ENCODE results near the gene RBBP5.

RBBP5 gene

DNA sequence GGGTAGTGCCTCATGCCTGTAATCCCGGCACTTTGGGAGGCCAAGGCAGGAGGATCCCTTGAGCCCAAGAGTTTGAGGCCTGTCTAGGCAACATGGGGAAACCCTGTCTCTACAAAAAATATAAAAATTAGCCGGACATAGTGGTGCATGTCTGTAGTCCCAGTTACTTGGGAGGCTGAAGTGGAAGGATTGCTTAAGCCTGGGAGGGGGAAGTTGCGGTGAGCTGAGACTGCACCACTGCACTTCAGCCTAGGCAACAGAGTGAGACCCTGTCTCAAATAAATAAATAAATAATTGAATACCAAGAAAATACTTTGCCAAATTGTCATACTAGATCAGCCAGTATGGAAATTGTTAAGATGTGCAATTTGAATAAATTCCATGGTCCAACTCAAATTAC, 5.9 kb upstream of the RBBP5 start:
- no peak for ATAC-seq
- TF ChIP-seq BACH2 (CRISPR knock-in tag; IDR thresholded peaks at IDR 0.05; ENCODE audit: borderline replicate concordance): no peak
- no peak for TF ChIP-seq ESRRG (CRISPR knock-in tag; IDR thresholded peaks at IDR 0.05)
- no peak for TF ChIP-seq PPARA (CRISPR knock-in tag; IDR thresholded peaks at IDR 0.05; ENCODE audit: borderline replicate concordance)
- TF ChIP-seq TOX (CRISPR knock-in tag; IDR thresholded peaks at IDR 0.05; ENCODE audit: borderline replicate concordance): no peak
- no peak for TF ChIP-seq ZNF565 (CRISPR knock-in tag; conservative IDR thresholded peaks at IDR 0.05; ENCODE audit: low read depth)
- TF ChIP-seq, protein P1, sequence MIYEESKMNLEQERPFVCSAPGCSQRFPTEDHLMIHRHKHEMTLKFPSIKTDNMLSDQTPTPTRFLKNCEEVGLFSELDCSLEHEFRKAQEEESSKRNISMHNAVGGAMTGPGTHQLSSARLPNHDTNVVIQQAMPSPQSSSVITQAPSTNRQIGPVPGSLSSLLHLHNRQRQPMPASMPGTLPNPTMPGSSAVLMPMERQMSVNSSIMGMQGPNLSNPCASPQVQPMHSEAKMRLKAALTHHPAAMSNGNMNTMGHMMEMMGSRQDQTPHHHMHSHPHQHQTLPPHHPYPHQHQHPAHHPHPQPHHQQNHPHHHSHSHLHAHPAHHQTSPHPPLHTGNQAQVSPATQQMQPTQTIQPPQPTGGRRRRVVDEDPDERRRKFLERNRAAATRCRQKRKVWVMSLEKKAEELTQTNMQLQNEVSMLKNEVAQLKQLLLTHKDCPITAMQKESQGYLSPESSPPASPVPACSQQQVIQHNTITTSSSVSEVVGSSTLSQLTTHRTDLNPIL (CRISPR knock-in tag; IDR thresholded peaks at IDR 0.05; ENCODE audit: low read depth): no peak
- TF ChIP-seq ZNF70 (CRISPR knock-in tag; IDR thresholded peaks at IDR 0.05): no peak
- TF ChIP-seq ZNF8 (CRISPR knock-in tag; IDR thresholded peaks at IDR 0.05): no peak
- TF ChIP-seq ZFP3 (CRISPR knock-in tag; IDR thresholded peaks at IDR 0.05): no peak
- TF ChIP-seq CSDC2 (CRISPR knock-in tag; IDR thresholded peaks at IDR 0.05): no peak
- TF ChIP-seq, protein P2, sequence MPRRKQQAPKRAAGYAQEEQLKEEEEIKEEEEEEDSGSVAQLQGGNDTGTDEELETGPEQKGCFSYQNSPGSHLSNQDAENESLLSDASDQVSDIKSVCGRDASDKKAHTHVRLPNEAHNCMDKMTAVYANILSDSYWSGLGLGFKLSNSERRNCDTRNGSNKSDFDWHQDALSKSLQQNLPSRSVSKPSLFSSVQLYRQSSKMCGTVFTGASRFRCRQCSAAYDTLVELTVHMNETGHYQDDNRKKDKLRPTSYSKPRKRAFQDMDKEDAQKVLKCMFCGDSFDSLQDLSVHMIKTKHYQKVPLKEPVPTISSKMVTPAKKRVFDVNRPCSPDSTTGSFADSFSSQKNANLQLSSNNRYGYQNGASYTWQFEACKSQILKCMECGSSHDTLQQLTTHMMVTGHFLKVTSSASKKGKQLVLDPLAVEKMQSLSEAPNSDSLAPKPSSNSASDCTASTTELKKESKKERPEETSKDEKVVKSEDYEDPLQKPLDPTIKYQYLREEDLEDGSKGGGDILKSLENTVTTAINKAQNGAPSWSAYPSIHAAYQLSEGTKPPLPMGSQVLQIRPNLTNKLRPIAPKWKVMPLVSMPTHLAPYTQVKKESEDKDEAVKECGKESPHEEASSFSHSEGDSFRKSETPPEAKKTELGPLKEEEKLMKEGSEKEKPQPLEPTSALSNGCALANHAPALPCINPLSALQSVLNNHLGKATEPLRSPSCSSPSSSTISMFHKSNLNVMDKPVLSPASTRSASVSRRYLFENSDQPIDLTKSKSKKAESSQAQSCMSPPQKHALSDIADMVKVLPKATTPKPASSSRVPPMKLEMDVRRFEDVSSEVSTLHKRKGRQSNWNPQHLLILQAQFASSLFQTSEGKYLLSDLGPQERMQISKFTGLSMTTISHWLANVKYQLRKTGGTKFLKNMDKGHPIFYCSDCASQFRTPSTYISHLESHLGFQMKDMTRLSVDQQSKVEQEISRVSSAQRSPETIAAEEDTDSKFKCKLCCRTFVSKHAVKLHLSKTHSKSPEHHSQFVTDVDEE (CRISPR knock-in tag; IDR thresholded peaks at IDR 0.05): no peak

DNA sequence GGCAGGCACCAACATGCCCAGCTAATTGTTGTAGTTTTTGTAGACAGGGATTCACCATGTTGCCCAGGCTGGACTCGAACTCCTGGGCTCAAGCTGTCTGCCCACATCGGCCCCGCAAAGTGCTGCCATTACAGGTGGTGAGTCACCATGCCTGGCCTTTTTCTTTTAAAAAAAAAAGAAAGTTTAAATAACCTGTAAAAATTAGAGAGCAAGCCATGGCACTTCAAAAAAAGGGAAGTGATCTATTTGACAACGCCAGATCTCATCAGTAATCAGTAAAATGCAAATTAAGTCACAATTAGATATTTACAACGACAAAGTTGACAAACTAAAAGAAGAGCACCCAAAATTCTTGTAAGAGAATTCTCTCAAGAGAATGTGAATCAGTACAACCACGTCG, 2.9 kb upstream of the RBBP5 start:
- TF ChIP-seq, protein P3, sequence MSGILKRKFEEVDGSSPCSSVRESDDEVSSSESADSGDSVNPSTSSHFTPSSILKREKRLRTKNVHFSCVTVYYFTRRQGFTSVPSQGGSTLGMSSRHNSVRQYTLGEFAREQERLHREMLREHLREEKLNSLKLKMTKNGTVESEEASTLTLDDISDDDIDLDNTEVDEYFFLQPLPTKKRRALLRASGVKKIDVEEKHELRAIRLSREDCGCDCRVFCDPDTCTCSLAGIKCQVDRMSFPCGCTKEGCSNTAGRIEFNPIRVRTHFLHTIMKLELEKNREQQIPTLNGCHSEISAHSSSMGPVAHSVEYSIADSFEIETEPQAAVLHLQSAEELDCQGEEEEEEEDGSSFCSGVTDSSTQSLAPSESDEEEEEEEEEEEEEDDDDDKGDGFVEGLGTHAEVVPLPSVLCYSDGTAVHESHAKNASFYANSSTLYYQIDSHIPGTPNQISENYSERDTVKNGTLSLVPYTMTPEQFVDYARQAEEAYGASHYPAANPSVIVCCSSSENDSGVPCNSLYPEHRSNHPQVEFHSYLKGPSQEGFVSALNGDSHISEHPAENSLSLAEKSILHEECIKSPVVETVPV (CRISPR knock-in tag; IDR thresholded peaks at IDR 0.05): no peak
- no peak for TF ChIP-seq TCF4 (CRISPR knock-in tag; IDR thresholded peaks at IDR 0.05; ENCODE audit: borderline replicate concordance)
- TF ChIP-seq, protein P2 (CRISPR knock-in tag; IDR thresholded peaks at IDR 0.05): no peak
- no peak for TF ChIP-seq ZNF8 (CRISPR knock-in tag; IDR thresholded peaks at IDR 0.05)
- TF ChIP-seq, protein P4, sequence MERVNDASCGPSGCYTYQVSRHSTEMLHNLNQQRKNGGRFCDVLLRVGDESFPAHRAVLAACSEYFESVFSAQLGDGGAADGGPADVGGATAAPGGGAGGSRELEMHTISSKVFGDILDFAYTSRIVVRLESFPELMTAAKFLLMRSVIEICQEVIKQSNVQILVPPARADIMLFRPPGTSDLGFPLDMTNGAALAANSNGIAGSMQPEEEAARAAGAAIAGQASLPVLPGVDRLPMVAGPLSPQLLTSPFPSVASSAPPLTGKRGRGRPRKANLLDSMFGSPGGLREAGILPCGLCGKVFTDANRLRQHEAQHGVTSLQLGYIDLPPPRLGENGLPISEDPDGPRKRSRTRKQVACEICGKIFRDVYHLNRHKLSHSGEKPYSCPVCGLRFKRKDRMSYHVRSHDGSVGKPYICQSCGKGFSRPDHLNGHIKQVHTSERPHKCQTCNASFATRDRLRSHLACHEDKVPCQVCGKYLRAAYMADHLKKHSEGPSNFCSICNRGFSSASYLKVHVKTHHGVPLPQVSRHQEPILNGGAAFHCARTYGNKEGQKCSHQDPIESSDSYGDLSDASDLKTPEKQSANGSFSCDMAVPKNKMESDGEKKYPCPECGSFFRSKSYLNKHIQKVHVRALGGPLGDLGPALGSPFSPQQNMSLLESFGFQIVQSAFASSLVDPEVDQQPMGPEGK (CRISPR knock-in tag; IDR thresholded peaks at IDR 0.05; ENCODE audit: borderline replicate concordance): no peak
- no peak for TF ChIP-seq ZFP30 (CRISPR knock-in tag; IDR thresholded peaks at IDR 0.05)
- TF ChIP-seq, protein P5, sequence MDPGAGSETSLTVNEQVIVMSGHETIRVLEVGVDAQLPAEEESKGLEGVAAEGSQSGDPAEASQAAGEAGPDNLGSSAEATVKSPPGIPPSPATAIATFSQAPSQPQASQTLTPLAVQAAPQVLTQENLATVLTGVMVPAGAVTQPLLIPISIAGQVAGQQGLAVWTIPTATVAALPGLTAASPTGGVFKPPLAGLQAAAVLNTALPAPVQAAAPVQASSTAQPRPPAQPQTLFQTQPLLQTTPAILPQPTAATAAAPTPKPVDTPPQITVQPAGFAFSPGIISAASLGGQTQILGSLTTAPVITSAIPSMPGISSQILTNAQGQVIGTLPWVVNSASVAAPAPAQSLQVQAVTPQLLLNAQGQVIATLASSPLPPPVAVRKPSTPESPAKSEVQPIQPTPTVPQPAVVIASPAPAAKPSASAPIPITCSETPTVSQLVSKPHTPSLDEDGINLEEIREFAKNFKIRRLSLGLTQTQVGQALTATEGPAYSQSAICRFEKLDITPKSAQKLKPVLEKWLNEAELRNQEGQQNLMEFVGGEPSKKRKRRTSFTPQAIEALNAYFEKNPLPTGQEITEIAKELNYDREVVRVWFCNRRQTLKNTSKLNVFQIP (CRISPR knock-in tag; IDR thresholded peaks at IDR 0.05; ENCODE audit: borderline replicate concordance, low read depth): no peak
- TF ChIP-seq ISL1 (CRISPR knock-in tag; IDR thresholded peaks at IDR 0.05): no peak
- no peak for TF ChIP-seq TOX (CRISPR knock-in tag; IDR thresholded peaks at IDR 0.05; ENCODE audit: borderline replicate concordance)
- no peak for TF ChIP-seq CSDC2 (CRISPR knock-in tag; IDR thresholded peaks at IDR 0.05)
- no peak for ATAC-seq

DNA sequence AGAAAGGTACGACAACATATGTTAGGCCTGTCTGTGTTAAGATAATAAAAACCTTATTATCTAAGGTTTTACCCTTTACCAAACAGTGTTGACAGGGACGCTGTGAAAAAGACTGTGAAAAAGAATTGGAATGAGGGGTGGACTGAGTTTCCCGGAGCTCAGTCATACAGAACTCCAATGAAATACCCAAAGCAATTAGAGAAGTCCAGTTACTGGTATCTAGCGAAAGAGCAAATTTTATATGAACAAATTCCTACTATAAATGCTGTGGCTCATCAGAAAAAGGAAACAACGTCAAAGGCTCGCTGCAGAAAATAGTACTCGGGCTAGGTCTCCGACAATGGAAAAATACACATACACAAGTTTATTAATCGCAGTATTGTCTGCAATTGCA, 708 bp upstream of the RBBP5 start:
- ATAC-seq: peak; percentile 48
- TF ChIP-seq TOX (CRISPR knock-in tag; IDR thresholded peaks at IDR 0.05; ENCODE audit: borderline replicate concordance): no peak
- TF ChIP-seq, protein P1 (CRISPR knock-in tag; IDR thresholded peaks at IDR 0.05; ENCODE audit: low read depth): no peak

Measured in SK-N-SH treated with all-trans-retinoic acid at 6 μM for 48 hours (cell line).